Upper lobe of left lung (tissue), 6 donors: ENCODE results near the gene BCKDK. TPM values are rescaled to one million over a fixed set of nuclear protein-coding genes. Genes with fewer than 3 reads are reported as not detected.

Experiments used
- ATAC-seq, 2 donors: fragments of 200-7000 bp; cut with Tn5 transposase; one replicate each; pipeline ENCODE4 v1.9.1; 2022; ENCODE audit warnings: mild to moderate bottlenecking in 2 of 2, moderate library complexity in 2 of 2; ENCODE audit not compliant: low FRiP score in 2 of 2
- DNase-seq, 2 donors: peaks; one replicate each; pipeline ENCODE4 v3.0.0-alpha.2; 2019 to 2020
- H3K27ac ChIP-seq, 4 donors: fragments of 200-600 bp; sonication (generic); one replicate each; pipeline ENCODE4 v1.5.1; 2016 to 2019
- H3K27me3 ChIP-seq, 4 donors: fragments of 200-600 bp; sonication (generic); one replicate each; pipeline ENCODE4 v1.5.1; 2017 to 2019
- H3K36me3 ChIP-seq, 4 donors: fragments of 200-600 bp; sonication (generic); one replicate each; pipeline ENCODE4 v1.5.1; 2016 to 2019
- H3K4me1 ChIP-seq, 4 donors: fragments of 200-600 bp; sonication (generic); one replicate each; pipeline ENCODE4 v1.5.1; 2018 to 2019
- H3K4me3 ChIP-seq, 4 donors: fragments of 200-600 bp; sonication (generic); one replicate each; pipeline ENCODE4 v1.5.1; 2017 to 2019; ENCODE audit warnings: mild to moderate bottlenecking in 2 of 4, moderate library complexity in 1 of 4
- H3K9me3 ChIP-seq, 4 donors: fragments of 200-600 bp; sonication (generic); one replicate each; pipeline ENCODE4 v1.5.1; 2018 to 2019
- EP300 ChIP-seq, 4 donors: sonication (generic); formaldehyde crosslinking; IDR thresholded peaks; one replicate each; pipeline ENCODE4 v1.5.1; 2017; ENCODE audit warnings: antibody characterized with exemption in 4 of 4, control low read depth in 2 of 4
- POLR2A ChIP-seq, 4 donors: fragments of 450-650 bp; IDR thresholded peaks; one replicate each; pipeline ENCODE4 v1.5.1; 2016 to 2017; ENCODE audit warnings: antibody characterized with exemption in 4 of 4, mild to moderate bottlenecking in 2 of 4
- POLR2AphosphoS5 ChIP-seq, 2 donors: sonication (generic); formaldehyde crosslinking; IDR thresholded peaks; one replicate each; pipeline ENCODE4 v1.5.1; 2017; ENCODE audit warnings: antibody characterized with exemption in 2 of 2
- WGBS, 2 donors: methylation state at CpG; one replicate each; pipeline ENCODE4 v1.1.5; 2017 to 2018; 5-methylcytosine and 5-hydroxymethylcytosine counted together
- total RNA-seq, 6 donors: library from RNA; depleted of rRNA in 4 of 6; stranded (reverse); fragments of >200 nt in 4 of 6; gene quantifications; one replicate each; pipeline versions ENCODE4 v1.1.0 to v1.2.1, GENCODE V29; 2016 to 2021
- TF ChIP-seq, protein P1 (sequence below), 6 experiments: fragments of 450-650 bp in 4 of 6; fragments of 200-600 bp in 2 of 6; sonication (generic) in 2 of 6; IDR thresholded peaks; one replicate each; pipeline ENCODE4 v1.5.1; 2016 to 2019; ENCODE audit warnings: antibody characterized with exemption in 6 of 6
- donor health status: DM: no; HTN: no; CAD: no; lungs with moderate emphysema.
- donor health status: DM: no; HTN: yes; CAD: no; lungs with severe emphysema.

BCKDK gene
- total RNA-seq, 6 donors from 2014 or later, result 23.2 to 64.4 (median 39.3) TPM

DNA sequence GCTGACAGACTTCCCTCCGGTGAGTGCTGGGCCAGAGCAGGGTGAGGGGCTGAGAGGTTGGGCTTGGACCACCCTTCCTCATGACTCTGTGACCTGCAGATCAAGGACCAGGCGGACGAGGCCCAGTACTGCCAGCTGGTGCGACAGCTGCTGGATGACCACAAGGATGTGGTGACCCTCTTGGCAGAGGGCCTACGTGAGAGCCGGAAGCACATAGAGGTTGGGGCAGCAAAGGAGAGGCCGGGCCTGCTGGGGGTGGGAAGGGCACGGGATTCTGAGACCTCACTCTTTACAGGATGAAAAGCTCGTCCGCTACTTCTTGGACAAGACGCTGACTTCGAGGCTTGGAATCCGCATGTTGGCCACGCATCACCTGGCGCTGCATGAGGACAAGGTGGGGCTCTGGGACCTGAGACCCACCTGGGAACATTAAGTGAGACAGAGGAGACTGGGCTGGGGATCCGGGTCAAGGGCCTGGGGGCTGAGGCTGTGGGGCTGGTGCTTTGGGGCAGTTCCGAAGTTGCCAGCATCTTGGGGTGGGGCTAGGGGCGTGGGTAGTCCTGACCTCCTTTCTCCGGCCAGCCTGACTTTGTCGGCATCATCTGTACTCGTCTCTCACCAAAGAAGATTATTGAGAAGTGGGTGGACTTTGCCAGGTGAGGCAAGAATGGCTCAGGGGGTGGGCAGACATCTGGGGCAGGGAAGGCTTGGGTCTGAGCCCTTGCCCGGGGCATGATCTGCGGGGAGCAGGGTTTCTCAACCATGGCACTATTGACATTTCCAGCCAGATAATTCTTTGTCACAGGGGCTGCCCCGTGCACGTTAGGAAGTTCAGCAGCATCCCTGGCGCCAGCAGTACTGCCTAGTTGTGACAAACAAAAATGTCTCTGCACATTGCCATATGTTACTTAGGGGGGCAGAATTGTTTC lies 2.2 kb downstream of the BCKDK start:
- 87 to 89% methylated on average over 25 to 26 of the region's 26 CpGs for WGBS, 2 donors
- peaks cover 11 to 39% (median 30%) of the 10 kb centered on the region in 4 donors for H3K36me3 ChIP-seq
- H3K4me1 ChIP-seq, result peaks cover 15 to 53% (median 28%) of the 10 kb centered on the region in 4 donors
- TF ChIP-seq POLR2AphosphoS5 (IDR thresholded peaks at IDR 0.05) (no peak), EP300 (IDR thresholded peaks at IDR 0.05) (no peak), POLR2A (IDR thresholded peaks at IDR 0.05) (no peak)
- TF ChIP-seq, protein P1, sequence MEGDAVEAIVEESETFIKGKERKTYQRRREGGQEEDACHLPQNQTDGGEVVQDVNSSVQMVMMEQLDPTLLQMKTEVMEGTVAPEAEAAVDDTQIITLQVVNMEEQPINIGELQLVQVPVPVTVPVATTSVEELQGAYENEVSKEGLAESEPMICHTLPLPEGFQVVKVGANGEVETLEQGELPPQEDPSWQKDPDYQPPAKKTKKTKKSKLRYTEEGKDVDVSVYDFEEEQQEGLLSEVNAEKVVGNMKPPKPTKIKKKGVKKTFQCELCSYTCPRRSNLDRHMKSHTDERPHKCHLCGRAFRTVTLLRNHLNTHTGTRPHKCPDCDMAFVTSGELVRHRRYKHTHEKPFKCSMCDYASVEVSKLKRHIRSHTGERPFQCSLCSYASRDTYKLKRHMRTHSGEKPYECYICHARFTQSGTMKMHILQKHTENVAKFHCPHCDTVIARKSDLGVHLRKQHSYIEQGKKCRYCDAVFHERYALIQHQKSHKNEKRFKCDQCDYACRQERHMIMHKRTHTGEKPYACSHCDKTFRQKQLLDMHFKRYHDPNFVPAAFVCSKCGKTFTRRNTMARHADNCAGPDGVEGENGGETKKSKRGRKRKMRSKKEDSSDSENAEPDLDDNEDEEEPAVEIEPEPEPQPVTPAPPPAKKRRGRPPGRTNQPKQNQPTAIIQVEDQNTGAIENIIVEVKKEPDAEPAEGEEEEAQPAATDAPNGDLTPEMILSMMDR (IDR thresholded peaks at IDR 0.05), result no peak
- no peaks in the 10 kb centered on the region for H3K27me3 ChIP-seq
- H3K27ac ChIP-seq, result no peak overlapping the region
- no peak for ATAC-seq
- DNase-seq, result no peak
- H3K9me3 ChIP-seq, result no peaks in the 10 kb centered on the region
- H3K4me3 ChIP-seq, result no peak overlapping the region

DNA sequence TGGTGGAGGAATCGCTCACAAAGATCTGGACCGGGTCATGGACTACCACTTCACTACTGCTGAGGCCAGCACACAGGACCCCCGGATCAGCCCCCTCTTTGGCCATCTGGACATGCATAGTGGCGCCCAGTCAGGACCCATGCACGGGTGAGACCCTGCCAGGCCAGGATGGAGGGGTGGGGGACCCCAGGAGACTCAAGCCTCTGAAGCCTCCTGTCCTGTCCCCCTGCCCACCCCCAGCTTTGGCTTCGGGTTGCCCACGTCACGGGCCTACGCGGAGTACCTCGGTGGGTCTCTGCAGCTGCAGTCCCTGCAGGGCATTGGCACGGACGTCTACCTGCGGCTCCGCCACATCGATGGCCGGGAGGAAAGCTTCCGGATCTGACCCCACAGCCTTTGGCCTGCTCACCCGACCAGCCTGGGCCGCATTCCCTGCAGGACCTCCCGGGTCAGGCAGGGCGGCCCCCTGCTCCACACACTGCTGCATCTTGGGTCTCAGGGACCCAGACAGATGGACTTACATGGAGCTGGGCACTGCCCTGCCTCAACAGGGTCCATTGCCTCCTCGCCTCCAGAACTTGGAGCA lies 3.8 kb downstream of the BCKDK start:
- H3K27me3 ChIP-seq, result no peaks in the 10 kb centered on the region
- TF ChIP-seq POLR2AphosphoS5 (IDR thresholded peaks at IDR 0.05) (no peak), POLR2A (IDR thresholded peaks at IDR 0.05) (no peak), EP300 (IDR thresholded peaks at IDR 0.05) (no peak)
- TF ChIP-seq, protein P1 (IDR thresholded peaks at IDR 0.05), result no peak
- peaks cover 11 to 39% (median 30%) of the 10 kb centered on the region in 4 donors for H3K36me3 ChIP-seq
- peak overlapping the region in 1 of 4 donors; percentile 64 for H3K27ac ChIP-seq
- peak in 1 of 2 donors; percentile 79 for DNase-seq
- H3K4me1 ChIP-seq, result peaks cover 16 to 54% (median 23%) of the 10 kb centered on the region in 4 donors
- ATAC-seq, result no peak
- no peak overlapping the region for H3K4me3 ChIP-seq
- no peaks in the 10 kb centered on the region for H3K9me3 ChIP-seq
- 83 to 96% methylated on average over 12 to 15 of the region's 23 CpGs for WGBS, 2 donors

DNA sequence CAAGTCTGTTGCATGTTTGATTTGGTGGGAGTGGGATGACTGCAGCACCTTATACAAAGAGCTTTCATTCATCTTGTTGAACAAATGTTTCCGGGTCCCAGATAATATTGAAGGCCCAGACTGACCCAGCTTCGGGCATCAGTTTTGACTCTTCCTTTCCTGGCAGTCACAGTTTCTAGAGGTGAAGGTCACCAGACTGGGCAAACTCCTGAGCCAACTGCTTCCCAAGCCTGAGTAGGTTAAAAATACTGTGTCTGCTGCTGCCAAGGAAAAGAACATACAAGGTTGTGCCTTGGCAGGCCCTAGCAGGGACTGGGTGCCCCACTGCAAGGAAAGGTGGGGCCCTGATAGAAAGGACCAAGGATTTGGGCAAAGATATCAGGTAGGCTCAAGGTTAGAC lies 4.5 kb downstream of the BCKDK start:
- peak overlapping the region; percentile 60 to 84 (median 66) for H3K27ac ChIP-seq
- peaks cover 16 to 54% (median 23%) of the 10 kb centered on the region in 4 donors for H3K4me1 ChIP-seq
- WGBS, 2 donors, result 91 to 93% methylated on average over 2 of the region's 2 CpGs
- no peaks in the 10 kb centered on the region for H3K27me3 ChIP-seq
- H3K4me3 ChIP-seq, result no peak overlapping the region
- TF ChIP-seq POLR2AphosphoS5 (IDR thresholded peaks at IDR 0.05) (no peak), POLR2A (IDR thresholded peaks at IDR 0.05) (no peak)
- no peak for DNase-seq
- no peak for ATAC-seq
- H3K36me3 ChIP-seq, result peaks cover 11 to 39% (median 30%) of the 10 kb centered on the region in 4 donors
- H3K9me3 ChIP-seq, result no peaks in the 10 kb centered on the region

DNA sequence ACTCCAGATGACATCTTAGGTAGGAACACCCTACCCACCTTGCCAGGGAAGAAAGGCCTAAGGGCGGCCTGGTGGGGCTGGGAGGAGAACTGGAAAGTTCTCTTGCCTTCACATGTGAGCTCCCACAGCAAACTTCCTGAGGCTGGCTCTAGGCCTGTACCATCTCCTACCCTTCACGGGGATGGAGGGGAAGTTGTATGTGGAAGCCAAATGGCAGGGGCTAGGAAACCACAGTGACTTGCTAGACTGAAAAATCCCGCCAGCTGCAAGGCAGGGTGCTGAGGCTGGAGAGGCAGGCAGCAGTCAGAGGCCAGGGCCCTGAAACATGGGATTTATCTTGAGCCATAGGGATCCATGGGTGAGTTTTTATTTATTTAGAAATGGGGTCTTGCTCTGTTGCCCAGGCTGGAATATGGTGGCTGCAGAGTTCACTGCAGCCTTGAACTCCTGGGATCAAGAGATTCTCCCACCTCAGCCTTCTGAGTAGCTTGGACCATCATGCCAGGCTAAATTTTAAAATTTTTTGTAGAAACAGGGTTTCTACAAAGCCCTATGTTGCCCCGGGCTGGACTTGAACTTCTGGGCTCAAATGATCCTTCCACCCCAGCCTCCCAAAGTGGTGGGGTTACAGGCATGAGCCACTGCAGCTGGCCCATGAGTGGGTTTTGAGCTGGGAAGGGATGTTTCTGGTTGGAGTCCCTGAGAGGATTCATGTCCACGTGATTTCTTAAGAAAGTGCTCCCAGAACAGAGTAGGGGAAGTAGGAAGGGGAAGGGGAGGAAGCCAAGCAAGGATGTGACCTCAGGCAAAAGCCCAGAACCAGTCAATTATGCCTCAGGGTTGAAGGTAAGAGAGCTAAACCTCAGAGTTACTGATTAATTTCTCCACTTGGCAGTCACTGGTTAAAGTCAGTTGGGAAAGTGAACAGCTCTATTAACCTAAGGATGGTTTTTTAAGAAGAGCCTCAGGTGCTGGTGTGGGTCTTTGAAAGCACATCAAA lies 5.2 kb downstream of the BCKDK start:
- peak overlapping the region; percentile 60 to 84 (median 66) for H3K27ac ChIP-seq
- peaks cover 11 to 39% (median 30%) of the 10 kb centered on the region in 4 donors for H3K36me3 ChIP-seq
- H3K9me3 ChIP-seq, result no peaks in the 10 kb centered on the region
- H3K27me3 ChIP-seq, result no peaks in the 10 kb centered on the region
- DNase-seq (peak in 1 of 2 donors; percentile 65), ATAC-seq (no peak)
- WGBS, 2 donors, result 59 to 70% methylated on average over 5 of the region's 5 CpGs
- TF ChIP-seq POLR2AphosphoS5 (IDR thresholded peaks at IDR 0.05), result no peak
- no peak for TF ChIP-seq EP300 (IDR thresholded peaks at IDR 0.05)
- TF ChIP-seq, protein P1 (IDR thresholded peaks at IDR 0.05), result no peak
- TF ChIP-seq POLR2A (IDR thresholded peaks at IDR 0.05), result no peak
- H3K4me3 ChIP-seq, result no peak overlapping the region
- peaks cover 21 to 53% (median 25%) of the 10 kb centered on the region in 4 donors for H3K4me1 ChIP-seq
